NOMO-1 treated with DMSO at 0.1 percent for 48 hours (cell line): ENCODE measurements around the gene VNN1.
"Not testable (repeated sequence)": the region's sequence is repeated elsewhere in the genome, so short reads cannot be mapped to it uniquely, and the experiment has no call there.

Experiments
- DNase-seq: peaks from one replicate; lab custom pipeline; 2025; ENCODE audit not compliant: unreplicated experiment; lab: John Stamatoyannopoulos, UW

Gene VNN1

GRCh38 chr6:132675002-132675401 lies 38.9 kb downstream of the VNN1 start:
- no peak for DNase-seq

- DNase-seq, result peak; percentile 34
These were observed 40.3 kb downstream of the VNN1 start for GRCh38 chr6:132673376-132674094.

- no peak for DNase-seq
These were observed 42.6 kb downstream of the VNN1 start for GRCh38 chr6:132671295-132671694.

- peak; percentile 75 for DNase-seq
These were observed 44.1 kb downstream of the VNN1 start for GRCh38 chr6:132669690-132670291.

GRCh38 chr6:132666118-132666517 lies 47.7 kb downstream of the VNN1 start:
- no peak for DNase-seq

- no peak for DNase-seq
These were observed 49.4 kb downstream of the VNN1 start for GRCh38 chr6:132664309-132665034.

- no peak for DNase-seq
These were observed 50.2 kb downstream of the VNN1 start for GRCh38 chr6:132663661-132664060.

- no peak for DNase-seq
These were observed 51.9 kb downstream of the VNN1 start for GRCh38 chr6:132661906-132662305.

- DNase-seq, result no peak
These were observed 54.8 kb downstream of the VNN1 start, which contains the start of gene TAAR1 for GRCh38 chr6:132659082-132659481. TSS of gene TAAR1 (minus strand) at chr6:132659182. CDS start at chr6:132646003, 13,179 bp downstream.

GRCh38 chr6:132651062-132651461 lies 62.8 kb downstream of the VNN1 start:
- peak; percentile 19 for DNase-seq

GRCh38 chr6:132650429-132650828 lies 63.4 kb downstream of the VNN1 start:
- DNase-seq, result no peak

GRCh38 chr6:132648828-132649227 lies 65.0 kb downstream of the VNN1 start:
- no peak for DNase-seq

GRCh38 chr6:132648356-132648755 lies 65.5 kb downstream of the VNN1 start:
- peak; percentile 70 for DNase-seq

- DNase-seq, result peak; percentile 10
These were observed 70.3 kb downstream of the VNN1 start for GRCh38 chr6:132643547-132643946.

- not testable (repeated sequence) for DNase-seq
These were observed 76.7 kb downstream of the VNN1 start for GRCh38 chr6:132637135-132637534.

- not testable (repeated sequence) for DNase-seq
These were observed 77.9 kb downstream of the VNN1 start for GRCh38 chr6:132635906-132636305.

- not testable (repeated sequence) for DNase-seq
These were observed 78.6 kb downstream of the VNN1 start for GRCh38 chr6:132635288-132635687.

GRCh38 chr6:132634796-132635195 lies 79.1 kb downstream of the VNN1 start:
- DNase-seq, result no peak

- no peak for DNase-seq
These were observed 80.5 kb downstream of the VNN1 start for GRCh38 chr6:132633362-132633761.
